Measurements from ENCODE around the gene MESP1.
A peak's percentile ranks its signal among the peaks of the same experiment; 100 is the strongest.

The MESP1 gene

DNA sequence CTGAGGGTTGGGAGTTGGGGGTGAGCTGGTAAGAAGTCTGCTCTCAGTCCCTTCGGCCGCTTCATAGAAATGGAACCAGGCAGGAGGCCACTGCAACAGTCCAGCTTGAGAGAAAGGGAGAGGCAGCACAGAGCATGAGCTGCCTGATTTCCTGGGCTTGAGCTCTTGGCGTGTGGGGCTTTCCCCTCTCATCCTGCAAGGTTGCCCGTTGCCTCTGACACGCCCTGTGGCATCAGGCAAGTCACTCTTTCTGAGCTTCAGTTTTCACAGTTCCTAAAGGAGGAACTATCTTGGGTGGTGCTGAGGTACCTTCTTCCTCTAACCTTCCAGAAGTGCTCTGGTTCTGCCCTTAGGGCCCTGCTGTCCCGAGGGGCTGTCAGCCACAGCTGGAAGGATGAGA is 30.0 kb upstream of the MESP1 start:
- DNase-seq (ENCODE audit: low read depth in 2 of 2): no peak

- DNase-seq (ENCODE audit: low read depth in 2 of 2): no peak
These were observed 29.6 kb upstream of the MESP1 start for GRCh38 chr15:89780601-89781000.

DNA sequence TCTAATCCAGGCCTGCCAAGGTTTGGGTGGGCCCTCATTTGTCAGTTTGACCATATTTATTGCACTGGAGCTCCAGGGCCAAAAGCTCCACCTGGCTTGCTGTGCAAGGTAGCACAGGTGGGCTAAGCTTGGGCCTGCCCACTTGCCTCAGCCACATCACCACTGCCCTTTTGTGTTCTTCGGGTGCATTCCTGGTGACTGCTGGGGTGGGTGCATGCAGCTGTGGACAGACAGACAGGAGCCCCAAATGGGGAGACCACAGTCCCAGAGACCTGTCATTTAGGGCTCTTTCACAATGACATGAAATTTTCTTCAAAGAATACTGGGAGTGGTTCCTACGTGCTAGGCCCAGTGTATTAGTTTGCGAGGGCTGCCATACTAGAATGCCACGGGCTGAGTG is 27.8 kb upstream of the MESP1 start:
- no peak for DNase-seq (ENCODE audit: low read depth in 2 of 2)

DNA sequence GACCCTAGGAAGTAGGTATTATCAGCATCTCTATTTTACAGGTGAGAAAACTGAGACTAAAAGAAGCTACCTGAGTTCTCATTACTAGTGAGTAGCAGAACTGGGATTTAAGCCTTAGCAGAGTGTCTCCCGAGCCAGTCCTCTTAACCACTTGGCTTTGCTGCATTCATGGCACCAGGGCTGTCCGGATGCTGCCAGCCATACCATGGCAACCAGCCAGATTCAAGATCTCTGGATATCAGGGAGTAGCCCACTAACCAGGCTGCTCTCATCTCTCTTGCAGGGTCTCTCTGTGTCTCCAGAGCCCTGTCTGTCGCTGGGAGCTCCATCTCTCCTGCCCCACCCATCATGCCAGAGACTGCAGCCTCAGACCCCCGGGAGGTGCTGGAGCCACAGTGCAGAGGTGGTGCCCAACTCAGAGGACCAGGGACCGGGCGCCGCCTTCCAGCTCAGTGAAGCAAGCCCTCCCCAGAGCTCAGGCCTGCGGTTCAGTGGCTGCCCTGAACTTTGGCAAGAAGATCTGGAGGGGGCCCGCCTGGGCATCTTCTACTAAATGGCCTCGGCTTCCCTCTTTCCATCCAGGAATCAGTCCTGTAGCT is 26.8 kb upstream of the MESP1 start:
- no peak for DNase-seq (ENCODE audit: low read depth in 2 of 2)

DNA sequence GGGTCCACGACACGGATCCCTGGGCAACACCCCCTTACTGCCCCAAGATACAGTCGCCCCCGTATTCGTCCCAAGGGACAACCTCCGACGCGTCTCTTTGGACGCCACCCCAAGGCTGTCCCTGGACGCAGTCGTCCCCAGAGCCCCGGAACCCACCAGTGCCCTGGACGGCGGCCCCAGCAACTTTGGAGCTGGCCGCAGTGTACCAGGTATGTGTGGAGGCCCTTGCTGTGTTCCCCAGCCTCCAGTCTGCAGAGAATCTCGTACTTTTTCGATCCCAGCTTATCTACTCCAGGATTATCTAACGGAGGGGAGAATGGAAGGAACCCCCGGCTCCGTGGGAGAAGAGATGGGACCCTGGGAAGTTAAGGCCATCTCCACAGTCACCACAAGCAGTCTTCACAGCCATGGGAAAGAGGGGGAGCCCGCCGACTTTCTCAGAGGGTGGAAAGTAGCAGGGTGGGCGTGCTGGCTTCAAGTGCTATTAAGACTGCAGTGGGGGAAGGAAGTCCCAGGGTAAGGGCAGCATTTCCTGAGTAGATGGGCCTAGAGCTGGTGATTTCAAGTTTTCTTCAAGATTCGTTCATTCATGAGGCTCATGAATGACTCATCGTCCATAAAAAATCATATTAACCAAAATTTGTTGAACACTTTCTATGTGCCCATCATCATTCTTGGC is 26.2 kb upstream of the MESP1 start:
- DNase-seq (ENCODE audit: low read depth in 2 of 2): no peak

DNA sequence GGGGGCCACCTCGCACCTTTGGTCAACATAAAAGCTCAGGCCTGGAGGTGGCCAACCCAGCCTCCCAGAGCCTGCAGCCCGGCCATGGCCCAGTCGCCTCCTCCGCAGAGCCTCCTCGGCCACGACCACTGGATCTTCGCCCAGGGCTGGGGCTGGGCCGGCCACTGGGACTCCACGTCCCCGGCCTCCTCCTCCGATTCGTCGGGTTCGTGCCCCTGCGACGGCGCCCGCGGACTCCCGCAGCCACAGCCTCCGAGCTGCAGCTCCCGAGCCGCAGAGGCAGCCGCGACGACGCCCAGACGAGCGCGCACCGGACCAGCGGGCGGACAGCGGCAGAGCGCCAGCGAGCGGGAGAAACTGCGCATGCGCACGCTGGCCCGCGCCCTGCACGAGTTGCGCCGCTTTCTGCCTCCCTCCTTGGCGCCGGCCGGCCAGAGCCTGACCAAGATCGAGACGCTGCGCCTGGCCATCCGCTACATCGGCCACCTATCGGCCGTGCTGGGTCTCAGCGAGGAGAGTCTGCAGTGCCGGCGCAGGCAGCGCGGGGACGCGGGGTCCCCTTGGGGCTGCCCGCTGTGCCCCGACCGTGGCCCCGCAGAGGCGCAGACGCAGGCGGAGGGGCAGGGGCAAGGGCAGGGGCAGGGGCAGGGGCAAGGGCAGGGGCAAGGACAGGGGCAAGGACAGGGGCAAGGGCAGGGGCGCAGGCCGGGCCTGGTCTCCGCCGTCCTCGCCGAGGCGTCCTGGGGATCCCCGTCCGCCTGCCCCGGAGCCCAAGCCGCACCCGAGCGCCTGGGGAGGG is 25.4 kb upstream of the MESP1 start, which contains the start of gene MESP2:
MESP2 (plus strand) TSS at position 59 of the 799 bp plus-strand sequence; CDS start at position 85, 26 bp downstream.
- peak; percentile 38 to 40 for DNase-seq (ENCODE audit: low read depth in 2 of 2)

DNA sequence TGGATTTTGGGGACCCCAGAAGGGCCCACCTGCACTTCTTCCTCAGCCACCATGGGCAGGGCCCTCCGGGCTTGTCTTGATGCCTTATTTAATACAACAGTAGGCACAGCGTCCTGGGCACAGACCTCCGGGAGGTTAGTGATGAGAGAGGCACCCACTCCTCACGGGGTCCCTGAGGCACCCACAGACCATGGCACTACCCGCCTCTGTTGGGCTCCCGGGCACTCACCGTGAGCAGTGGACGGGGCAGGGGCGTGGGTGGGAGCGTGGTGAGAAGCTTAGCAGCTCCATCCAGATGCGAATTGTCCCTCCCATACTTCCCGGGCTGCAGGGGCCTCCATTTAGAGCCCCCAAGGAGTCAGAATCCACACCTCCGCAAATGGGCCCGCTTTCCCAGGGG is 24.8 kb upstream of the MESP1 start:
- DNase-seq (ENCODE audit: low read depth in 2 of 2): no peak

- DNase-seq (ENCODE audit: low read depth in 2 of 2): no peak
These were observed 23.4 kb upstream of the MESP1 start for GRCh38 chr15:89774492-89774891.

- DNase-seq (ENCODE audit: low read depth in 2 of 2): no peak
These were observed 22.0 kb upstream of the MESP1 start for GRCh38 chr15:89772932-89773583.

DNA sequence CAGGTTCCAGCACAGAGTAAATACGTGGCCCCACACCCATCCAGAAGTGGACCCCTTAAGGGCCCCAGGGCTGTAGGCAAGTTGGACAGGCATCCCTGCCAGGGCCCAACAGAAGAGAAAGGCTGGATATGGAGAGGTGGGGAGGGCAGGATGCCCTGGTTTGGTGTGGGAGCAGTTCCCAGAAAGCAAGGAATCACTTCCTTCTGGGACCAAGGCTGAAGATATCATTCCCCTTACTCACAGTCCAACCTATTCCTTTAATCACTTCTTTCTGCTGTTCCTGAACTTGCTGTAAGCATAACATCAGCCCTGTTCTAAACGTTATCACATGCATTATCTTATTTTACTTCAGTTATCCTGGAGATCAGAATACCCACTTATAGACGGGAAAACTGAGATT is 19.0 kb upstream of the MESP1 start:
- DNase-seq (ENCODE audit: low read depth in 2 of 2): no peak

- no peak for DNase-seq (ENCODE audit: low read depth in 2 of 2)
These were observed 18.3 kb upstream of the MESP1 start for GRCh38 chr15:89769366-89769765.

- no peak for DNase-seq (ENCODE audit: low read depth in 2 of 2)
These were observed 17.0 kb upstream of the MESP1 start for GRCh38 chr15:89768071-89768500.

DNA sequence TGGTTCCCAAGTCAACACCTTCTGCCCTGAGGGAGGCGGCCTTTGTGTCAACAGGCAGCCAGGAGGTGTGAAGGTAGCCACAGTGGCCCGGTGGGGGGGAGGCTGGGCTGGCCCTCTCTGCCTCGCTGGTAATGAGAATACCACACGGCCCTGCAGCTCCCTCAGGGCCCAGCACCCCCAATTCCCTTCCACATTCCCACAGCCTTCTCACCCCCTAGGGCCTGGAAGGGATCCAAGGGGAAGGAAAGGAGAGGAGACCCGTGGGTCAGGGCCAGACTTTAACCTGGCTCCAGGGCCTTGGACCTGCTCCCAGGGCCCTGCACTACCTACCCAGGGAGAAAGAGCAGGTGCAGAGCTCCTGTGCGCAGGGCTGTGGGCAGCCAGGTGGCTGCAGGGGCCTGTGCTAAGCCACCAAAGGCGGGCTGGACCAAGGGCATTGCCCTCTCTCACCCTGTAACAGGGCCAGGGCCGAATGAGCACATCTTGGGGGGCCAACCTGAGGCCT is 16.4 kb upstream of the MESP1 start:
- DNase-seq (ENCODE audit: low read depth in 2 of 2): no peak

DNA sequence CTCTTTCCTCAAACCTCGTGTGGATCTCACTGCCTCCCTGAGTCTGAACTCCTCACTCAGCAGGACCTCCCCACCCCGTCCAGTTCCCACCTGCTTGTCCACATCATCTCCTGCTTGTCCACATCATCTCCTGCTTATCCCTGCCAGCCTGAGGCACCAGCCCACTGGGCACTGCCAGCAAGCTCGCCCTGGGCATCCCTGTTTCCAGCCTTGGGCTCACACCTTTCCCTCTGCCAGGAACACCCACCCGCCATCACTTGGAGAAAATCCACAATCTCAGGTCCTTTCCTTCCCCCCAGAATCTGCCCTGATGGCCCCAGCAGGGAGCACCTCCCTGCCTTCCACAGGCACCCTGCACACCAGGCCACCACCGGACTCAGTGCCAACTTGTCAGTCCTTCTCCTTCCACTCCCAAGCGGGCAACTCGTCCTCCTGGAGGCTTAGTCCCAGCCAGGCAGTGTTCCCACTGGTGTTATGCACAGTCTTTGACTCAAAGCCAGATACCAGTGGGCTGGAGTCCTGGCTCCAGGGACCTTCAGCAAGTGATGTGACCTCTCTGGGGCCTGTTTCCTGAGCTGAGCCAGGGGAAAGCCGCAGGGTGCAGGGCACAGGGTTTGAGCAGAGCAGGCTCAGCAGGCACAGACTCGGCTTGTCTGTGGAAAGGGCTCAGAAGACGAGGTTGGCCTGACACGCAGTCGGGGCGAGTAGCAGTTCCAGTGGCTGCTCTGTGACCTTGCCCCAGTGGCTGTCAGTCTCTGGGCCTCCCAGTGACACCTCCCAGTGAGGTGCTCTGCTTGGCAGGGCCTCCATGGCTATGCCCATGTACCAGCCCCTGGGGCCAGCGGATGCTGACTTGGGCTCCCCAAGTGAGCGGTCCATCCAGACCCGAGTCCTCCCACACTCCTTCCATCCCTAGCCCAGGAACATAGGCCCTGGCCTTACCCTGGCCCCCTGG is 15.6 kb upstream of the MESP1 start:
- DNase-seq (ENCODE audit: low read depth in 2 of 2): no peak

DNA sequence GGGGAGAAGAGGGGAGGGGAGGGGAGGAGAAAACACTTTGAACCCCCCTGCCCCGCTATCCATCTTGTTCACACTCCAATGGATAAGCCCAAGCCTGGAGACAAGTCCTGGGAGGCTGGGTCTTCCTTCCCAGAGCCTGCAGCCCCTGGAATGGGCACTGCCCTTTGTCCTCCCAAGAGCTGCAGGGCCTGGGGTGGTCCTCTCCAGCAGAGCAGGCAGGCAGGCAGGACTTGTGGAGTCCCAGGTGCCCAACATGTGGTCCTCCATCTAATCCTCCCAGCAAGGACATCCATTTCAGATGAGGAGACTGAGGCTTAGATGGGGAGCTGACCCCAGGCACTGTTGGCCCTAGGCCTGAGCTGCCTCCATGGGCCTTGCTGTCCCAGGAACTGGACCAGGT is 14.6 kb upstream of the MESP1 start:
- no peak for DNase-seq (ENCODE audit: low read depth in 2 of 2)

- no peak for DNase-seq (ENCODE audit: low read depth in 2 of 2)
These were observed 10.9 kb upstream of the MESP1 start for GRCh38 chr15:89761929-89762328.

DNA sequence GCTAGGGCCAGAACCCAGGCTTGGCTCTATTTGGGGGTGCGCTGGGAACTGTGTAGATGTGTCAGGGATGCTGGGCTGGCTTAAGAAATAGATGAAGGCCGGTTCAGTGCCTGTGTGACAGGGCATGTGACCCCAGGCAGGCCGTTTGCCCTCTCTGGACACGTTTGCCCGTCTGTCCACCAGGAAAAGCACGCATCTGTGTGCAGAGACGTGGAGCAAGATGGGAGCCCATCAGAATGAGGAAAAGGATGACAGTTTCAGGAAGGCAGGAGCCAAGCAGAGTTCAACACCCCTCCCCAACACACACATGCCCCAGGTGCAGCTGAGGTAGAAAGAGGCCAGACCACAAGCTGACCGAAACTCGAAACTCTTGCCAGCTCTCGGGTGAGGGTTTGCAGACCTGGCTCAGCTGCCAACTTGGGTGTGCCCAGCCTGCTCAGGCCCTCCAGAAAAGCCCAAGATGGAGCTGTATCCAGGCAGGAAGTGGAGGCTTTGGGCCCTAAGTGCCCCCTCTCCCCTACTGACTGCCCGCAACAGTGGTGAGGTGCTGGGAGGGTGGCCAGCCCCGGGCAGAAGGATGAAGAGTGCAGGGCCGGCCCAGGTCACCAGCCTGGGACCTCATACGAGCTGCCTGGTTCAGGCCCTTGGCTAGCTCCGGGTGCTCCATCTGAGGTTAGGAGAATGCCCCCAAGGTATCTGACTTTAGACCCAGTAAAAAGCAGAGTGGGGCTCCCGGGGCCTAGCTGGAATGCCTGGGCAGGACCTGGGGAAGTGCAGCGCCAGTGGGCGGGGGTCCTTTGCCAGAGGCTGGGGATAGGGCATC is 10.2 kb upstream of the MESP1 start:
- DNase-seq (ENCODE audit: low read depth in 2 of 2): no peak

DNA sequence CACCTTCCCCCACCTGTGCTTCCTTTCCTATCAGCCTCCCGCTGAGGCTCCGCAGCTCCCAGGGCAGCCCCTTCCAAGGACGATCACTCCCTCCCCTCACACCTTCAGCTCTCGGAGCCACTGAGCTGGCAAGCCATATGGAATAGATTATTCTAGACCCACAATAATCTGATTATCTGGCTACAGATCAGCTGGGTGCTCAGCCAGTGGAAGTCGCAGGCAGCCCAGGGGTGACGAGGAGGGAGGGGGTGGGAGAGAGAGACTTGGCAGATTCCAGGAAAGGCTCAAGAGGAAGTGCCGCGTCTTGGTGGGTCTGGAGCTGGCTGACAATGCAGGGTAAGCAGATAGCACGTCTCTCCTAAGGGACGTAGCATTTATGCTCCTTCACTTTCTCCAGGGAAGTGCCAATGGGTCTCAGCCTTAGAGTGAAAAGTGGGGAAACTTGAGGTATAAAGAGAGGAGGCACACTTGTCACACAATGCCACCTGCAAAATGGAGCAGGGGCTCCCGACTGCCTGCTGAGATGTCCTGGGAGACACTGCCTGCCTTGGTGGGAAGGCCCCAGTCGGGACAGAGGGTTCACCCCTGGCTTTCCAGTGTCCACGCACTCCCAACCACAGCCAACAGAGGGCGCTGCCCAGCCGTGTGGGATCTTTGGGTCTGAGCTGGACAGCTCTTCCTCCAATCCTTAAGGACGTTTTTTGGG is 9.4 kb upstream of the MESP1 start:
- DNase-seq (ENCODE audit: low read depth in 2 of 2): peak; percentile 51 to 74

DNA sequence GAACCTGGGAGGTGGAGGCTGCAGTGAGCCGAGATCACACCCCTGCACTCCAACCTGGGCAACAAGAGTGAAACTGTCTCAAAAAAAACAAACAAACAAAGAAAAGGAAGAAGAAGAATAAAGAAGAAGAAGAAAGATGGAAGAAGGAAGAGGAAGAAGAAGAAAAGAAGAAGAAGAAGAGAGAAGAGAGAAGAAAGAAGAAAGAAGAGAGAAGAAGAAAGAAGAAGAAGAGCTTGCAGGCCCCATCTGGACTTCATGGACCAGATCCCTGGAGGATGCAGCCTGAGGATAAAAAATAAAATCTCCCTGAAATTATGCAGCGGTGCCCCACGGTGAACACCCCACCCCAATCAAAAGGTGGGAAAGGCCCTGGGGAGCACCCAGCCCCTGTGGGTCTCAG is 8.8 kb upstream of the MESP1 start:
- no peak for DNase-seq (ENCODE audit: low read depth in 2 of 2)

Data from stimulated activated CD8-positive, alpha-beta memory T cell treated with anti-CD3 and anti-CD28 coated beads, Interleukin-2, amount 100 ng/mL, for 48 hours (primary cell).